ENCODE data around the gene C1orf198. TPM values are rescaled to one million over a fixed set of nuclear protein-coding genes. Genes with fewer than 3 reads are reported as not detected.

Gene C1orf198
- total RNA-seq, 1 experiment from 2014 or later = 22.9 TPM

DNA sequence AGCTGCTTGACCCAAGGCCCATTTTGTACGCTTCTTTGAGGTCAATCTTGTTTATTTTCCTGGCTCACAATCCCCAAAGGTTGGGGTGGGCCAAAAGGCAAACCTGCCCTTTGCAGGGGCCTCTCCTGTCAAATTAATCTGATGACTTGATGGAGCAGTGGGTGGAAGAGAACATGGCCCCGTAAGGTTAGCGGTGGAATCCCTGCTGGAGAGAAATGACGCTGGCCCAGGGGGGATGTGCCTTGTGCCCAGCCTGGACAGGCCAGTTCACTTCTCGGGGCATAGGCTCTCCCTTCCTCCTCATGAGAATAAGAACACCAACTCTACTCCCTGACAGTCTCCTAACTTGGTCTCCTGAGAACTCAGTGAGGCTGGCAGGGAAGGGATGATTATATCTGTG, 40.5 kb downstream of the C1orf198 start:
- RAD21 ChIA-PET (ENCODE audit: low non-redundant PET in 1 of 2, low total read pairs in 2 of 2, uncharacterized antibody in 2 of 2, unreplicated experiment in 2 of 2) = no interaction called here
- CTCF ChIA-PET = no interaction called here
- Histone ChIP-seq H3K79me2 (ENCODE audit: insufficient read depth, low read length) (no peaks in the 10 kb centered on the region), H3K4me2 (ENCODE audit: low read length) (no peak overlapping the region), H4K20me1 (ENCODE audit: insufficient read depth) (no peaks in the 10 kb centered on the region), H3K9me2 (ENCODE audit: insufficient read depth) (no peaks in the 10 kb centered on the region), H3K4me1 (ENCODE audit: control insufficient read depth in 1 of 2, insufficient read depth in 2 of 2, low read length in 2 of 2) (peaks cover 23 to 24% of the 10 kb centered on the region in 2 experiments), H3K4me3 (replicated peaks in 1 of 2; ENCODE audit: low read depth in 1 of 2, low read length in 2 of 2) (no peak overlapping the region), H3K27me3 (ENCODE audit: insufficient read depth, low read length) (no peaks in the 10 kb centered on the region), H3K9ac (ENCODE audit: low read length) (no peak overlapping the region), H3K36me3 (ENCODE audit: control insufficient read depth in 1 of 2, insufficient read depth in 2 of 2, low read length in 2 of 2) (no peaks in the 10 kb centered on the region), H3K27ac (ENCODE audit: low read depth, low read length) (no peak overlapping the region), H2AFZ (ENCODE audit: low read depth, low read length, poor library complexity, severe bottlenecking) (no peak overlapping the region), H3K9me3 (ENCODE audit: control insufficient read depth in 1 of 2, insufficient read depth in 1 of 2, low read depth in 1 of 2, low read length in 2 of 2) (no peaks in the 10 kb centered on the region)
- POLR2A ChIA-PET = no interaction called here
- no TSS peak for BruUV-seq (replicated peaks)
- TF ChIP-seq REST (IDR thresholded peaks at IDR 0.05; ENCODE audit: low read depth) (no peak), SP1 (IDR thresholded peaks at IDR 0.05; ENCODE audit: low read depth) (no peak), ZFX (IDR thresholded peaks at IDR 0.05) (no peak), RAD21 (IDR thresholded peaks at IDR 0.05; ENCODE audit: low read depth) (no peak), EGR1 (IDR thresholded peaks at IDR 0.05; ENCODE audit: low read depth) (no peak), MAX (IDR thresholded peaks at IDR 0.05) (no peak)
- TF ChIP-seq, protein P1, sequence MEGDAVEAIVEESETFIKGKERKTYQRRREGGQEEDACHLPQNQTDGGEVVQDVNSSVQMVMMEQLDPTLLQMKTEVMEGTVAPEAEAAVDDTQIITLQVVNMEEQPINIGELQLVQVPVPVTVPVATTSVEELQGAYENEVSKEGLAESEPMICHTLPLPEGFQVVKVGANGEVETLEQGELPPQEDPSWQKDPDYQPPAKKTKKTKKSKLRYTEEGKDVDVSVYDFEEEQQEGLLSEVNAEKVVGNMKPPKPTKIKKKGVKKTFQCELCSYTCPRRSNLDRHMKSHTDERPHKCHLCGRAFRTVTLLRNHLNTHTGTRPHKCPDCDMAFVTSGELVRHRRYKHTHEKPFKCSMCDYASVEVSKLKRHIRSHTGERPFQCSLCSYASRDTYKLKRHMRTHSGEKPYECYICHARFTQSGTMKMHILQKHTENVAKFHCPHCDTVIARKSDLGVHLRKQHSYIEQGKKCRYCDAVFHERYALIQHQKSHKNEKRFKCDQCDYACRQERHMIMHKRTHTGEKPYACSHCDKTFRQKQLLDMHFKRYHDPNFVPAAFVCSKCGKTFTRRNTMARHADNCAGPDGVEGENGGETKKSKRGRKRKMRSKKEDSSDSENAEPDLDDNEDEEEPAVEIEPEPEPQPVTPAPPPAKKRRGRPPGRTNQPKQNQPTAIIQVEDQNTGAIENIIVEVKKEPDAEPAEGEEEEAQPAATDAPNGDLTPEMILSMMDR (IDR thresholded peaks at IDR 0.05 in 2 of 3, conservative IDR thresholded peaks at IDR 0.05 in 1 of 3; ENCODE audit: borderline replicate concordance in 1 of 3, insufficient read depth in 1 of 3, low read depth in 2 of 3, low read length in 2 of 3) = no peak
- TF ChIP-seq, protein P2, sequence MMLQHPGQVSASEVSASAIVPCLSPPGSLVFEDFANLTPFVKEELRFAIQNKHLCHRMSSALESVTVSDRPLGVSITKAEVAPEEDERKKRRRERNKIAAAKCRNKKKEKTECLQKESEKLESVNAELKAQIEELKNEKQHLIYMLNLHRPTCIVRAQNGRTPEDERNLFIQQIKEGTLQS (IDR thresholded peaks at IDR 0.05) = no peak
- TF ChIP-seq, protein P3, sequence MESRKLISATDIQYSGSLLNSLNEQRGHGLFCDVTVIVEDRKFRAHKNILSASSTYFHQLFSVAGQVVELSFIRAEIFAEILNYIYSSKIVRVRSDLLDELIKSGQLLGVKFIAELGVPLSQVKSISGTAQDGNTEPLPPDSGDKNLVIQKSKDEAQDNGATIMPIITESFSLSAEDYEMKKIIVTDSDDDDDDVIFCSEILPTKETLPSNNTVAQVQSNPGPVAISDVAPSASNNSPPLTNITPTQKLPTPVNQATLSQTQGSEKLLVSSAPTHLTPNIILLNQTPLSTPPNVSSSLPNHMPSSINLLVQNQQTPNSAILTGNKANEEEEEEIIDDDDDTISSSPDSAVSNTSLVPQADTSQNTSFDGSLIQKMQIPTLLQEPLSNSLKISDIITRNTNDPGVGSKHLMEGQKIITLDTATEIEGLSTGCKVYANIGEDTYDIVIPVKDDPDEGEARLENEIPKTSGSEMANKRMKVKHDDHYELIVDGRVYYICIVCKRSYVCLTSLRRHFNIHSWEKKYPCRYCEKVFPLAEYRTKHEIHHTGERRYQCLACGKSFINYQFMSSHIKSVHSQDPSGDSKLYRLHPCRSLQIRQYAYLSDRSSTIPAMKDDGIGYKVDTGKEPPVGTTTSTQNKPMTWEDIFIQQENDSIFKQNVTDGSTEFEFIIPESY (IDR thresholded peaks at IDR 0.05; ENCODE audit: extremely low read depth, insufficient replicate concordance, low read length) = no peak
- no peak for ATAC-seq
- DNase-seq (ENCODE audit: low read depth, low spot score) = no peak
- intact Hi-C loops (cut with micrococcal nuclease) = no loop called here

Measured in HCT116 (cell line).